ENCODE data around the gene PRIM1.
"Not testable (repeated sequence)": the region's sequence is repeated elsewhere in the genome, so short reads cannot be mapped to it uniquely, and the experiment has no call there.

Gene PRIM1

GRCh38 chr12:56751712-56752598 lies at the start of gene PRIM1:
TSS of gene PRIM1 (minus strand) at chr12:56752323. CDS start at chr12:56752298, 25 bp downstream.
- peak; percentile 95 for DNase-seq

GRCh38 chr12:56800221-56800620 lies 48.1 kb upstream of the PRIM1 start:
- no peak for DNase-seq

DNA sequence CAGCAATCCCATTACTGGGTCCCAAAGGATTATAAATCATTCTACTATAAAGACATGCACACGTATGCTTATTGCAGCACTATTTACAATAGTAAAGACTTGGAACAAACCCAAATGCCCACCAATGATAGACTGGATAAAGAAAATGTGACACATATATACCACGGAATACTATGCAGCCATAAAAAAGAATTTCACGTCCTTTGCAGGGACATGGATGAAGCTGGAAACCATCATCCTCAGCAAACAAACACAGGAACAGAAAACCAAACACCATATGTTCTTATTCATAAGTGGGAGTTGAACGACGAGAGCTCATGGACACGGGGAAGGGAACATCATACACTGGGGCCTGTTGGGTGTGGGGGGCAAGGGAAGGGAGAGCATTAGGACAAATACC lies 47.2 kb upstream of the PRIM1 start:
- DNase-seq, result not testable (repeated sequence)

- not testable (repeated sequence) for DNase-seq
Measured at GRCh38 chr12:56795791-56796190, 43.7 kb upstream of the PRIM1 start.

GRCh38 chr12:56795046-56795562 lies 43.0 kb upstream of the PRIM1 start:
- not testable (repeated sequence) for DNase-seq

- not testable (repeated sequence) for DNase-seq
Measured at GRCh38 chr12:56793124-56793523, 41.0 kb upstream of the PRIM1 start.

DNA sequence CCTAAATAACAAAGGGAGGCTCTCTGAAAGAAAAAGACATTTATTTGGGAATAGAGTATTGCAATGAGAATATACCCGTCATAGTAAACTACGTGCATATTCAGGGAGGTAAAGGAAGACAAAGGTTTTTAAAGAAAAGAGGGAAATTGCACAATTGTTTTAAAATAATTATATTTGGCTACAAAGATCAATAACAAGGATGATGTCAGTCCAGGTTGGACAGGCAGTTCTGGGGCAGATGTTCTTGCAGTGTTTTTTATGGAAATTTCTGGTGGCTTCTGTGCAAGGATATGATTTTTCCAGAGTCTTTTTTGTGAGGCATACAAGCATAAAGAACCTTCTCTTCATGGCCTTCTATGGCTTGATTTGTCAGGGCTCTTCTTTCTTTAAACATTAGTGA lies 40.6 kb upstream of the PRIM1 start:
- no peak for DNase-seq

DNA sequence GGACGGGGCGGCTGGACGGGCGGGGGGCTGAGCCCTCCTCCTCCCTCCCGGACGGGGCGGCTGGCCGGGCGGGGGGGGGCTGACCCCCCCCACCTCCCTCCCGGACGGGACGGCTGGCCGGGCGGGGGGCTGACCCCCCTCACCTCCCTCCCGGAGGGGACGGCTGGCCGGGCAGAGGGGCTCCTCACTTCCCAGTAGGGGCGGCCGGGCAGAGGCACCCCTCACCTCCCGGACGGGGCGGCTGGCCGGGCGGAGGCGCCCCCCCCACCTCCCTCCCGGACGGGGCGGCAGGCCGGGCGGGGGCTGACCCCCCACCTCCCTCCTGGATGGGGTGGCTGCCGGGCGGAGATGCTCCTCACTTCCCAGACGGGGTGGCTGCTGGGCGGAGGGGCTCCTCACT lies 37.3 kb upstream of the PRIM1 start:
- DNase-seq, result not testable (repeated sequence)

GRCh38 chr12:56787498-56787897 lies 35.4 kb upstream of the PRIM1 start:
- no peak for DNase-seq

- no peak for DNase-seq
Measured at GRCh38 chr12:56785874-56786273, 33.8 kb upstream of the PRIM1 start.

GRCh38 chr12:56785141-56785865 lies 33.2 kb upstream of the PRIM1 start:
- no peak for DNase-seq

- no peak for DNase-seq
Measured at GRCh38 chr12:56781726-56782125, 29.6 kb upstream of the PRIM1 start.

GRCh38 chr12:56778756-56779155 lies 26.6 kb upstream of the PRIM1 start:
- DNase-seq, result no peak

GRCh38 chr12:56776654-56777053 lies 24.5 kb upstream of the PRIM1 start:
- no peak for DNase-seq

DNA sequence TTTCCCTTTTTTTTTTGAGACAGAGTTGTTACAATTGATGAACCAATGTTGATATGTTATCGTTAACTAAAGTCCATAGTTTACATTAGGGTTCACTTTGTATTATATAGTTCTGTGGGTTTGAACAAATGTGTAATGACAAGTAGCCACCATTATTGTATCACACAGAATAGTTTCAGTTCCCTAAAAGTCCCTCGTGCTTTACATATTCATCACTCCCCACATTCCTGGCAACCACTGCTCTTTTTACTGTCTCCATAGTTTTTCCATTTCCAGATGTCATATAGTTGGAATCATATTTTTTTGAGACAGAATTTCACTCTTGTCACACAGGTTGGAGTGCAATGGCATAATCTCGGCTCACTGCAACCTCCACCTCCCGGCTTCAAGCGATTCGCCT lies 23.5 kb upstream of the PRIM1 start:
- no peak for DNase-seq

GRCh38 chr12:56773113-56773512 lies 21.0 kb upstream of the PRIM1 start:
- DNase-seq, result no peak

- no peak for DNase-seq
Measured at GRCh38 chr12:56772625-56773024, 20.5 kb upstream of the PRIM1 start.

- DNase-seq, result no peak
Measured at GRCh38 chr12:56769868-56770267, 17.7 kb upstream of the PRIM1 start.

DNA sequence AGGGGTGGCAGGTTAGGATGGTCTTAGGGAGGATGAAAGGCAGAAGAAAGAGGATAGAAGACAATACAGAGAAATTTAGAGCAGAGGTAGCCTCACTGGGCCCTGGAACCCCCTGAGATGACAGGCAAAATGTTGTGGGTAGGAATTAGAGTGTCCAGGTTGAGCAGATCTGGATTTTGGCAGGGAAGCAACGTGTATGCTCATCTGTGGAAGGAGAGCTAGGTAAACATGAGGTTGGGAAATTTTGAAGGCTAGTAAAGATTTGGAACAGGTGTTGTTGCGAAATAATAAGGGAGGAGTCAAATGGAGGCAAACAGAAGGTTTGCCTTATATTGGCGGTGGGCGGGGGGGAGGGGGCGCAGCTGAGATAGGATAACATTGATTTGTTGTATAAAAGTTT lies 16.3 kb upstream of the PRIM1 start:
- DNase-seq, result no peak

DNA sequence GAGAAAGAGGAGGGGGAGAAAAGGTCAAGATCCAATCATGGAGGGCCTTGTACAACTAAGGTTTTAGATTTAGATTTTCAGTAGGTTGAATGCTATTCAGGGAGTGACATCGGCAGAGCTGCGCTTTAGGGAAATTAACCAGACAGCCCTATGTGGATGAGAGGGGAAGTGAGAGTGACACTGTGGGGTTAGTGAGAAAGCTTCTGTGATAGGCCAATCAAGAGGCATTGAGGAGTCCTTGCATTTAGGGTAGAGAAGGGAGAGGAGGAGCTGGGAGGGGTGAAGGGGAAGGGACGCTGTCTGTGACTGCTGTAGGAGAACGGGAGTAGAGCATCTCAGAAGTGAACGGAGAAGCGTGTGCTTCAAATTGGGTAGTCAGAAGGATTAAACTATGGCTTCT lies 14.4 kb upstream of the PRIM1 start:
- DNase-seq, result no peak

DNA sequence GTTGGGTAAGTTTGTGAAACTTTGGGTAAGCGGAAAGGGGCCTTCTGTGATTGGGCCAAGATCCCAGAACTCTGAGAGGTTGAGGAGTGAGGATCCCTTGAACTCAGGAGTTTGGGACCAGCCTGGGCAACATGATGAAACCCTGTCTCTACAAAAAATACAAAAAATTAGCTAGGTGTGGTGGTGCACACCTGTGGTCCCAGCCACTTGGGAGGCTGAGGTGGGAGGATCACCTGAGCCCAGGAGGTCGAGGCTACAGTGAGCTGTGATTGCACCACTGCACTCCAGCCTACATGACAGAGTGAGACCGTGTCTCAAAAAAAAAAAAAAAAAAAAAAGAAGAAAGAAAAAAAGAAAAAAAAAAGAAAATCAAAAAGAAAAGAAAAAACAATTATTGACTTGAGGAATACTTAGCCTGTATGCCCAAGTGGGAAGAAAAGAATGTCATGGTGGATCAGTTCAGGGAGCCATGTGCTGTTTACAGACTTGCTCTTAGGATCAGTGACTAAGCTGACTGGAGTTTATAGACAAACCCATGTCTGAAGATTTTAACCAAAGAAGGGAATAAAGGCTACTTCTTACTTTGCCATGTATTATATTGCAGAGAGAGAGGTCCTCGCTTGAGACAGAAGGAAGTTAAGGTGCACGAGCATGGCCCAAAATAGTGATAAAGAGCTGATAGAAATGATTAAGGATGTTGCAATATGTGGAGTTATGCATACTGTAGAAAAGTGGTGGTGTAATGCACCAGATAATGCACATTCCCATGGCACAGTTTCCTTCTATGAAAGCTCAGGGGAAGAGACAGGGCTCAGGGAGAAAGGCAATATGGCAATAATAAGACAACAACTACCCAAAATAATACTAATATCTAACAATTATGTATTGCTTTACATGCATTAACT lies 11.9 kb upstream of the PRIM1 start:
- no peak for DNase-seq

DNA sequence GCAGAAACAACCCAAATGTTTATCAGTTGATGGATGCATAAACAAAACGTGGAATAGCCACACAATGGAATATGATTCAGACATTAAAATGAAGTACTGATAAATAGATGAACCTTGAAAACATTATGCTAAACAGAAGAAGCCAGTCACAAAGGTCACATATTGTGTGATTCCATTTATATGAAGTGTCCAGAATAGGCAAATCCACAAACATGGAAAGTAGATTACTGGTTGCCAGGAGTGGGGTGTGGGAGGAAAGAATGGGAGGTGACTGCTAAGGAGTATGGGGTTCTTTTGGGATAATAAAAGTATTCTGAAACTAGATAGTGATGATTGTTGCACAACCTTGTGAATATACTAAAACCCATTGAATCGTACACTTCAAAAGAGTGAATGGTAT lies 9.7 kb upstream of the PRIM1 start:
- no peak for DNase-seq

- DNase-seq, result no peak
Measured at GRCh38 chr12:56760460-56760859, 8.3 kb upstream of the PRIM1 start.
